H1 (cell line): ENCODE results near the gene CCDC197. TPM values are rescaled to one million over a fixed set of nuclear protein-coding genes. Genes with fewer than 3 reads are reported as not detected.

Experiments
- CTCF ChIA-PET: fragments of 300-600 bp; sonication (Branson Sonifier 250); formaldehyde crosslinking; loops from one replicate; lab custom pipeline; 2021; ENCODE audit not compliant: partially characterized antibody; lab: Charles Lee
- POLR2A ChIA-PET: fragments of 300-600 bp; sonication (Branson Sonifier 250); formaldehyde crosslinking; loops from one replicate; lab custom pipeline; 2021; ENCODE audit warnings: inconsistent platforms; ENCODE audit not compliant: partially characterized antibody; lab: Charles Lee
- DNase-seq, 2 experiments: peaks; one replicate each; pipeline versions ENCODE4 v3.0.0 to v3.0.0-alpha.2; 2010 to 2022; ENCODE audit warnings: low spot score in 2 of 2, low read depth in 1 of 2, mixed read lengths in 1 of 2
- FAIRE-seq: peaks from 2 replicates; lab custom pipeline; 2011; peaks lifted over from hg19 to GRCh38; lab: Jason Lieb, UNC
- H2AFZ ChIP-seq: 2 replicates; pipeline ENCODE4 v1.8.1; 2012; ENCODE audit warnings: low read length, inconsistent platforms
- H2AK5ac ChIP-seq: 2 replicates; pipeline ENCODE4 v1.6.1; 2013; ENCODE audit warnings: low read depth, low read length
- H2BK120ac ChIP-seq: replicated peaks from 2 replicates; pipeline ENCODE3; 2013; ENCODE audit warnings: low read depth, low read length, inconsistent platforms
- H2BK12ac ChIP-seq: 2 replicates; pipeline ENCODE4 v1.6.1; 2013; ENCODE audit warnings: low read depth, low read length
- H2BK15ac ChIP-seq: 2 replicates; pipeline ENCODE4 v1.6.1; 2013; ENCODE audit warnings: low read length
- H2BK20ac ChIP-seq: 2 replicates; pipeline ENCODE4 v1.6.1; 2013; ENCODE audit warnings: low read length
- H2BK5ac ChIP-seq: 2 replicates; pipeline ENCODE4 v1.6.1; 2013; ENCODE audit warnings: low read depth, low read length
- H3K14ac ChIP-seq: 2 replicates; pipeline ENCODE4 v1.6.1; 2013; ENCODE audit warnings: inconsistent platforms; ENCODE audit not compliant: insufficient read length
- H3K18ac ChIP-seq: 2 replicates; pipeline ENCODE4 v1.6.1; 2013; ENCODE audit warnings: low read length; ENCODE audit errors: extremely low read depth
- H3K23ac ChIP-seq: 2 replicates; pipeline ENCODE4 v1.6.1; 2013; ENCODE audit warnings: inconsistent platforms; ENCODE audit not compliant: insufficient read length
- H3K23me2 ChIP-seq: 2 replicates; pipeline ENCODE4 v1.6.1; 2013; ENCODE audit warnings: low read depth, low read length
- H3K27ac ChIP-seq: 2 replicates; pipeline ENCODE4 v1.6.1; 2011; ENCODE audit warnings: low read depth, low read length, inconsistent platforms
- H3K27me3 ChIP-seq, 4 experiments: replicated peaks in 1 of 4; 1 replicate in 1 of 4; 2 replicates in 3 of 4; pipeline versions ENCODE4 v1.6.1 to v1.8.1; 2011 to 2013; ENCODE audit warnings: low read length in 3 of 4, mild to moderate bottlenecking in 3 of 4, inconsistent platforms in 2 of 4, mixed read lengths in 2 of 4, moderate library complexity in 1 of 4; ENCODE audit not compliant: control insufficient read depth in 3 of 4, insufficient read depth in 3 of 4; ENCODE audit errors: extremely low read depth in 1 of 4
- H3K36me3 ChIP-seq, 4 experiments: 2 replicates each; pipeline versions ENCODE4 v1.6.1 to v1.8.1; 2011 to 2013; ENCODE audit warnings: mild to moderate bottlenecking in 4 of 4, low read length in 3 of 4, moderate library complexity in 2 of 4, control low read depth in 1 of 4, inconsistent platforms in 1 of 4; ENCODE audit not compliant: insufficient read depth in 4 of 4, control insufficient read depth in 2 of 4
- H3K4ac ChIP-seq: replicated peaks from 2 replicates; pipeline ENCODE3; 2013; ENCODE audit warnings: low read length, low read depth, mixed read lengths, inconsistent platforms; ENCODE audit not compliant: insufficient read length
- H3K4me1 ChIP-seq, 4 experiments: replicated peaks in 1 of 4; 1 replicate in 1 of 4; 2 replicates in 3 of 4; pipeline versions ENCODE4 v1.6.1 to v1.8.1; 2011 to 2013; ENCODE audit warnings: low read length in 3 of 4, inconsistent platforms in 2 of 4, mixed read lengths in 1 of 4; ENCODE audit not compliant: insufficient read depth in 4 of 4, control insufficient read depth in 3 of 4
- H3K4me2 ChIP-seq, 2 experiments: 2 replicates each; pipeline versions ENCODE4 v1.6.1 to v1.8.1; 2011 to 2013; ENCODE audit warnings: low read depth in 2 of 2, low read length in 2 of 2, control low read depth in 1 of 2, inconsistent platforms in 1 of 2, mild to moderate bottlenecking in 1 of 2; ENCODE audit not compliant: insufficient read depth in 1 of 2
- H3K4me3 ChIP-seq, 4 experiments: fragments of 200-600, 300-600 bp in 1 of 4; sonication (generic), shearing (Covaris generic), sonication (Bioruptor Twin) in 1 of 4; 2 replicates each; pipeline versions ENCODE4 v1.5.1 to v1.8.1; 2011 to 2016; ENCODE audit warnings: low read length in 4 of 4, low read depth in 3 of 4, control low read depth in 2 of 4, inconsistent platforms in 2 of 4, mild to moderate bottlenecking in 2 of 4, mixed read lengths in 1 of 4, moderate library complexity in 1 of 4; ENCODE audit not compliant: insufficient read depth in 2 of 4; ENCODE audit errors: extremely low read depth in 1 of 4
- H3K56ac ChIP-seq: replicated peaks from 2 replicates; pipeline ENCODE3; 2013; ENCODE audit warnings: low read depth, mild to moderate bottlenecking, mixed read lengths, low read length, inconsistent platforms; ENCODE audit not compliant: insufficient read length
- H3K79me1 ChIP-seq: 2 replicates; pipeline ENCODE4 v1.6.1; 2013; ENCODE audit warnings: low read depth, low read length, control low read depth
- H3K79me2 ChIP-seq, 2 experiments: 2 replicates each; pipeline versions ENCODE4 v1.6.1 to v1.8.1; 2012 to 2013; ENCODE audit warnings: low read length in 2 of 2, mild to moderate bottlenecking in 2 of 2, inconsistent platforms in 1 of 2; ENCODE audit not compliant: insufficient read depth in 2 of 2, control insufficient read depth in 1 of 2
- H3K9ac ChIP-seq, 4 experiments: replicated peaks in 1 of 4; 1 replicate in 1 of 4; 2 replicates in 3 of 4; pipeline versions ENCODE4 v1.6.1 to v1.8.1; 2011 to 2013; ENCODE audit warnings: low read depth in 3 of 4, low read length in 3 of 4, control low read depth in 2 of 4, mild to moderate bottlenecking in 2 of 4, moderate library complexity in 2 of 4, inconsistent platforms in 1 of 4; ENCODE audit errors: extremely low read depth in 1 of 4
- H3K9me3 ChIP-seq, 2 experiments: 2 replicates each; pipeline versions ENCODE4 v1.6.1 to v1.8.1; 2012 to 2013; ENCODE audit warnings: mild to moderate bottlenecking in 2 of 2, moderate library complexity in 2 of 2, control low read depth in 1 of 2, inconsistent platforms in 1 of 2, low read depth in 1 of 2, low read length in 1 of 2, mixed read lengths in 1 of 2; ENCODE audit not compliant: insufficient read depth in 2 of 2
- H4K20me1 ChIP-seq, 2 experiments: replicated peaks in 1 of 2; 2 replicates each; pipeline versions ENCODE3 to v1.8.1; 2011 to 2013; ENCODE audit warnings: inconsistent platforms in 2 of 2, low read length in 2 of 2, mild to moderate bottlenecking in 1 of 2; ENCODE audit not compliant: insufficient read depth in 2 of 2, control insufficient read depth in 1 of 2
- H4K5ac ChIP-seq: 2 replicates; pipeline ENCODE4 v1.6.1; 2013; ENCODE audit warnings: low read length, low read depth, mixed read lengths, inconsistent platforms; ENCODE audit not compliant: insufficient read length
- H4K8ac ChIP-seq: 2 replicates; pipeline ENCODE4 v1.8.0; 2013; ENCODE audit warnings: mild to moderate bottlenecking, moderate library complexity, low read length, inconsistent platforms; ENCODE audit not compliant: insufficient read depth; ENCODE audit errors: extremely low read depth
- H4K91ac ChIP-seq: replicated peaks from 2 replicates; pipeline ENCODE3; 2013; ENCODE audit warnings: low read length, mixed read lengths, inconsistent platforms; ENCODE audit not compliant: insufficient read length
- CBX5 ChIP-seq: fragments of 300-800, 300-1000 bp; sonication (generic); IDR thresholded peaks from 2 replicates; pipeline ENCODE4 v1.7.1; 2016; ENCODE audit warnings: antibody characterized with exemption, low read length, low read depth
- CHD2 ChIP-seq: IDR thresholded peaks from 2 replicates; pipeline ENCODE4 v1.6.1; 2012; ENCODE audit warnings: low read length, improper control_type of control experiment
- GABPA ChIP-seq: IDR thresholded peaks from 2 replicates; pipeline ENCODE4 v1.6.1; 2011; ENCODE audit warnings: mild to moderate bottlenecking, low read length, moderate library complexity, borderline replicate concordance; ENCODE audit not compliant: insufficient read depth
- KDM4A ChIP-seq: IDR thresholded peaks from one replicate; pipeline ENCODE4 v1.7.1; 2012; ENCODE audit warnings: low read depth, mild to moderate bottlenecking, moderate library complexity, low read length, inconsistent platforms; ENCODE audit not compliant: severe bottlenecking
- RAD21 ChIP-seq, 2 experiments: IDR thresholded peaks in 1 of 2; conservative IDR thresholded peaks in 1 of 2; 2 replicates each; pipeline ENCODE4 v1.6.1; 2011; ENCODE audit warnings: low read depth in 2 of 2, low read length in 2 of 2, improper control_type of control experiment in 1 of 2, inconsistent platforms in 1 of 2, mild to moderate bottlenecking in 1 of 2, moderate library complexity in 1 of 2
- RBBP5 ChIP-seq: IDR thresholded peaks from 2 replicates; pipeline ENCODE4 v1.7.1; 2012; ENCODE audit warnings: low read depth, mild to moderate bottlenecking, inconsistent platforms, low read length, moderate library complexity, borderline replicate concordance
- RFX5 ChIP-seq: IDR thresholded peaks from 2 replicates; pipeline ENCODE4 v1.6.1; 2011; ENCODE audit warnings: low read depth, low read length, improper control_type of control experiment, borderline replicate concordance
- RXRA ChIP-seq: IDR thresholded peaks from 2 replicates; pipeline ENCODE4 v1.6.1; 2011; ENCODE audit warnings: low read depth, mild to moderate bottlenecking, low read length, moderate library complexity; ENCODE audit not compliant: insufficient read depth
- SIRT6 ChIP-seq: IDR thresholded peaks from one replicate; pipeline ENCODE4 v1.7.1; 2012; ENCODE audit warnings: low read length, inconsistent platforms
- TAF7 ChIP-seq: optimal IDR thresholded peaks from 2 replicates; pipeline ENCODE3; 2011; ENCODE audit warnings: low read depth, mild to moderate bottlenecking, inconsistent platforms, low read length, moderate library complexity, borderline replicate concordance
- TBP ChIP-seq: IDR thresholded peaks from 2 replicates; pipeline ENCODE4 v1.6.1; 2011; ENCODE audit warnings: low read depth, low read length, improper control_type of control experiment
- ZNF274 ChIP-seq: IDR thresholded peaks from 2 replicates; pipeline ENCODE4 v1.7.0; 2012; ENCODE audit warnings: low read length, borderline replicate concordance; ENCODE audit errors: extremely low read depth
- WGBS, 2 experiments: shearing (Covaris generic) in 1 of 2; methylation state at CpG; one replicate each; pipeline versions ENCODE4 v1.1.6 to v1.1.7; 2013 to 2015; ENCODE audit warnings: low lambda C conversion rate in 2 of 2, mixed read lengths in 2 of 2, inconsistent platforms in 1 of 2, low coverage in 1 of 2, missing lambda C conversion rate in 1 of 2; ENCODE audit not compliant: insufficient replicate concordance in 2 of 2, insufficient coverage in 1 of 2, insufficient read length in 1 of 2; ENCODE audit errors: extremely low coverage in 1 of 2, missing lambda C conversion rate in 1 of 2; 5-methylcytosine and 5-hydroxymethylcytosine counted together
- polyA plus RNA-seq, 7 experiments: library from polyadenylated mRNA; depleted of rRNA in 3 of 7; stranded (reverse) in 5 of 7; unstranded in 2 of 7; fragments of >200 nt in 5 of 7; fragments of 200-250 nt in 2 of 7; gene quantifications; 1 replicate in 5 of 7; 2 replicates in 1 of 7; 4 replicates in 1 of 7; pipeline versions ENCODE4 v1.2.1 to v1.2.3, GENCODE V29; 2011 to 2013; ENCODE audit warnings: missing spikeins in 2 of 7, mixed read lengths in 2 of 7
- total RNA-seq: library from RNA; stranded (reverse); fragmentation: NEBNext Ultra II Directional; extraction: Animal tissue kit (Norgen Biotek cat#: 25700); gene quantifications from 2 replicates; pipeline ENCODE4 v1.2.1, GENCODE V29; 2021

CCDC197 gene
- total and polyA plus RNA-seq, 2 of the 8 experiments (the other 6 are each of a cell fraction or from before 2014, with no cell fraction given) = not detected

DNA sequence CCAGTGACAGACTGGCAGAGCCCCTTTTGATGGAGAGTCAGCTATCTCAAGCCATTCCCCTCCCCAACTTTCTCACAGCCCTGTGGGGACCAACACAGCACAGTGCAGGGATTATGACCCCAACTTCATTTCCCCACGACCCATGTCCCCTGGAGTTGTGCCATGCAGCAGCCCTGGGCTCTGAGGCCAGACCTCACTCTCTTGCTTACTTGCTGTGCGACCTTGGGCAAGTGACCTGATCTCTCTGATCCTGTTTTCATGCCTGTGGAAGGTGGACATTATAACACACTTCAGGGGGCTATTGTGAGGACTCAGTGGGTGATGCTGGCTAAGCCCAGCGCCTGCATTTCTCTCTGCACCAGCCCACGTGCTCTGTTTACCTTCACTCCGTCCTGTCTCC, 43.1 kb downstream of the CCDC197 start:
- Histone ChIP-seq H3K4ac (no peak overlapping the region), H3K27me3 (no peaks in the 10 kb centered on the region), H4K91ac (no peak overlapping the region), H3K4me3 (no peak overlapping the region), H2AFZ (no peak overlapping the region), H4K20me1 (peaks cover 2 to 7% of the 10 kb centered on the region in 2 experiments), H2BK20ac (no peak overlapping the region), H2BK15ac (no peak overlapping the region), H2BK120ac (no peak overlapping the region), H2BK12ac (no peak overlapping the region), H3K79me1 (no peaks in the 10 kb centered on the region), H2BK5ac (no peak overlapping the region), H3K56ac (no peak overlapping the region), H2AK5ac (no peak overlapping the region), H3K27ac (no peak overlapping the region), H3K36me3 (peaks cover 0 to 13% (median 6%) of the 10 kb centered on the region in 4 experiments; a peak in 4 of 8 replicates), H3K79me2 (no peaks in the 10 kb centered on the region), H4K8ac (no peak overlapping the region), H4K5ac (no peak overlapping the region), H3K4me2 (no peak overlapping the region), H3K9ac (no peak overlapping the region), H3K4me1 (no peaks in the 10 kb centered on the region), H3K9me3 (no peaks in the 10 kb centered on the region), H3K14ac (no peak overlapping the region), H3K23me2 (no peaks in the 10 kb centered on the region), H3K18ac (no peak overlapping the region), H3K23ac (no peak overlapping the region)
- POLR2A ChIA-PET = no interaction called here
- DNase-seq (no peak), FAIRE-seq (no peak)
- CTCF ChIA-PET = interaction anchor here (5.3 to 7.2 kb wide), 2 partner anchors 10 to 97 kb away, joined by 42 to 105 read pairs; no protein-coding TSS in a partner anchor
- WGBS, 2 experiments = 69% methylated on average over 5 of the region's 5 CpGs; no CpG with 5 or more reads in 1 of the 2 experiments
- TF ChIP-seq CBX5 (no peak), RAD21 (IDR thresholded peaks at IDR 0.05 in 1 of 2, conservative IDR thresholded peaks at IDR 0.05 in 1 of 2; ENCODE audit: low read depth in 2 of 2, low read length in 2 of 2) (no peak), RXRA (no peak), RBBP5 (no peak), TAF7 (no peak), SIRT6 (no peak), TBP (no peak), KDM4A (no peak), GABPA (no peak), RFX5 (no peak), CHD2 (no peak), ZNF274 (no peak)
